ENCODE results near the gene SIRT1. TPM values are rescaled to one million over a fixed set of nuclear protein-coding genes. Genes with fewer than 3 reads are reported as not detected.

The SIRT1 gene
- total and polyA plus RNA-seq, 2 of the 4 experiments (the other 2 are of a cell fraction), result 9.5 to 12.9 TPM

DNA sequence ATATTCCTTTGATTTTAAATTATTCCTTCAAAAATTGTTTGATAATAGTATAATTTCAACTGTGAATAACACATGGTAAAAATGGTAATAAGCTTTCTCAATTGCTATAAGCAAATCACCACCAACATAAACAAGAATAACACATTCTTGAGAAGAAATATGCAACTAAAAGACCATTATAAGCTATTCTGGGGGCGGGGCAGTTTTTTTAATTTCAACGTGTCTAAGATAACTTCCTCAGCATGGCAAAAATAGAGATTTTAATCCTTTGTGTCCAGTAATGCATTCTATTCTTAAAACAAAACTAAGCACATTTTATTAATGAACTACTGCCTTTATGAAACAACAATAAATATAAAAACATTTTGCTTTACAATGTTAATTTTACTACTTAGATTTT lies 48.0 kb upstream of the SIRT1 start:
- Histone ChIP-seq H4K5ac (ENCODE audit: low read depth, low read length) (no peak overlapping the region), H3K79me1 (ENCODE audit: low read depth in 1 of 2, low read length in 2 of 2) (no peaks in the 10 kb centered on the region), H3K18ac (ENCODE audit: low read depth, low read length) (no peak overlapping the region), H2AK9ac (replicated peaks; ENCODE audit: low read depth, low read length, poor library complexity) (no peak overlapping the region), H3K9ac (ENCODE audit: low read depth, low read length) (no peak overlapping the region), H3K27me3 (ENCODE audit: control insufficient read depth, insufficient read depth, low read length) (no peaks in the 10 kb centered on the region), H3K4me2 (ENCODE audit: low read depth, low read length) (no peak overlapping the region), H2BK15ac (ENCODE audit: low read depth, low read length) (no peak overlapping the region), H2AK5ac (ENCODE audit: low read depth, low read length) (no peak overlapping the region), H3K9me3 (ENCODE audit: control insufficient read depth, insufficient read depth, low read length) (no peaks in the 10 kb centered on the region), H3K36me3 (ENCODE audit: control insufficient read depth, insufficient read depth, low read length) (no peaks in the 10 kb centered on the region), H2BK20ac (ENCODE audit: low read depth, low read length) (no peak overlapping the region), H3K4ac (ENCODE audit: low read depth, low read length) (no peak overlapping the region), H4K91ac (ENCODE audit: insufficient read depth, low read depth, low read length) (no peak overlapping the region), H4K8ac (ENCODE audit: low read depth in 2 of 2, low read length in 2 of 2) (no peak overlapping the region), H3K56ac (ENCODE audit: extremely low read depth, insufficient read depth, low read length) (no peak overlapping the region), H3K9me1 (ENCODE audit: insufficient read depth, low read length) (peaks cover 4% of the 10 kb centered on the region; the same call in 1 of the 2 replicates), H3K27ac (ENCODE audit: insufficient read depth, low read length) (no peak overlapping the region), H2BK120ac (ENCODE audit: low read depth, low read length) (no peak overlapping the region), H2BK5ac (ENCODE audit: low read depth, low read length, poor library complexity, severe bottlenecking) (no peak overlapping the region), H3K23ac (ENCODE audit: low read depth, low read length) (no peak overlapping the region), H3K4me3 (ENCODE audit: insufficient read depth, low read depth, low read length) (no peak overlapping the region), H2AFZ (replicated peaks; ENCODE audit: low read length, poor library complexity) (no peak overlapping the region), H3K4me1 (ENCODE audit: control insufficient read depth, insufficient read depth, low read length) (no peaks in the 10 kb centered on the region), H3K14ac (replicated peaks; ENCODE audit: low read depth, low read length) (no peak overlapping the region), H4K20me1 (ENCODE audit: insufficient read depth, low read length) (no peaks in the 10 kb centered on the region)
- TF ChIP-seq CEBPB (IDR thresholded peaks at IDR 0.05; ENCODE audit: low read depth, low read length), result no peak
- TF ChIP-seq BHLHE40 (IDR thresholded peaks at IDR 0.05; ENCODE audit: low read depth, low read length), result no peak
- no peak for TF ChIP-seq RAD21 (IDR thresholded peaks at IDR 0.05; ENCODE audit: low read length)
- TF ChIP-seq RCOR1 (IDR thresholded peaks at IDR 0.05; ENCODE audit: insufficient replicate concordance, low read length), result no peak
- TF ChIP-seq, protein P1, sequence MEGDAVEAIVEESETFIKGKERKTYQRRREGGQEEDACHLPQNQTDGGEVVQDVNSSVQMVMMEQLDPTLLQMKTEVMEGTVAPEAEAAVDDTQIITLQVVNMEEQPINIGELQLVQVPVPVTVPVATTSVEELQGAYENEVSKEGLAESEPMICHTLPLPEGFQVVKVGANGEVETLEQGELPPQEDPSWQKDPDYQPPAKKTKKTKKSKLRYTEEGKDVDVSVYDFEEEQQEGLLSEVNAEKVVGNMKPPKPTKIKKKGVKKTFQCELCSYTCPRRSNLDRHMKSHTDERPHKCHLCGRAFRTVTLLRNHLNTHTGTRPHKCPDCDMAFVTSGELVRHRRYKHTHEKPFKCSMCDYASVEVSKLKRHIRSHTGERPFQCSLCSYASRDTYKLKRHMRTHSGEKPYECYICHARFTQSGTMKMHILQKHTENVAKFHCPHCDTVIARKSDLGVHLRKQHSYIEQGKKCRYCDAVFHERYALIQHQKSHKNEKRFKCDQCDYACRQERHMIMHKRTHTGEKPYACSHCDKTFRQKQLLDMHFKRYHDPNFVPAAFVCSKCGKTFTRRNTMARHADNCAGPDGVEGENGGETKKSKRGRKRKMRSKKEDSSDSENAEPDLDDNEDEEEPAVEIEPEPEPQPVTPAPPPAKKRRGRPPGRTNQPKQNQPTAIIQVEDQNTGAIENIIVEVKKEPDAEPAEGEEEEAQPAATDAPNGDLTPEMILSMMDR (conservative IDR thresholded peaks at IDR 0.05; ENCODE audit: low read depth, low read length), result no peak
- no peak for TF ChIP-seq SMC3 (IDR thresholded peaks at IDR 0.05; ENCODE audit: low read depth, low read length)
- TF ChIP-seq MXI1 (IDR thresholded peaks at IDR 0.05; ENCODE audit: borderline replicate concordance, low read depth, low read length), result no peak
- intact Hi-C loops (cut with micrococcal nuclease), result no loop called here
- no TSS peak for BruUV-seq (replicated peaks)
- CTCF ChIA-PET, result no interaction called here
- ATAC-seq (ENCODE audit: low read depth) (no peak), DNase-seq (no peak)
- no CpG with 5 or more reads among the region's 2 CpGs for WGBS, 2 experiments (ENCODE audit: extremely low coverage in 2 of 2, insufficient read length in 1 of 2)
- dilution Hi-C loops (cut with HindIII; ENCODE audit: low sequenced_read_pairs, unreplicated experiment), result no loop called here
- in situ Hi-C loops (cut with MboI; ENCODE audit: low sequenced_read_pairs), result no loop called here
- POLR2A ChIA-PET (ENCODE audit: unreplicated experiment), result interaction anchor here (0.7 kb wide), 1 partner anchor 12 kb away, joined by 7 read pairs; no protein-coding TSS in a partner anchor
